HL-60 (cell line): Measurements from ENCODE around the gene RPL10.

Experiments used
- DNase-seq, 2 experiments: peaks; one replicate each; pipeline ENCODE4 v3.0.0-alpha.2; 2010 to 2020; ENCODE audit warnings: low read depth in 1 of 2, low spot score in 1 of 2
- H3K27ac ChIP-seq: fragments of 250-450 bp; sonication (Bioruptor Pico); replicated peaks from 2 replicates; pipeline ENCODE4 v1.5.1; 2020; ENCODE audit warnings: mild to moderate bottlenecking, moderate library complexity
- H3K27me3 ChIP-seq: fragments of 250-450 bp; sonication (Bioruptor Pico); 2 replicates; pipeline ENCODE4 v1.5.1; 2021; ENCODE audit warnings: mild to moderate bottlenecking, moderate library complexity; ENCODE audit not compliant: insufficient read depth, poor library complexity, severe bottlenecking
- H3K4me3 ChIP-seq: replicated peaks from 2 replicates; pipeline ENCODE4 v1.5.1; 2011; ENCODE audit warnings: mild to moderate bottlenecking, control low read depth, low read length; ENCODE audit not compliant: insufficient read depth
- CTCF ChIP-seq: IDR thresholded peaks from one replicate; pipeline ENCODE4 v1.5.1; 2011; ENCODE audit warnings: low read length, control low read depth, inconsistent platforms; ENCODE audit not compliant: insufficient read depth
- GABPA ChIP-seq: IDR thresholded peaks from 2 replicates; pipeline ENCODE4 v1.6.1; 2012; ENCODE audit warnings: low read depth
- POLR2AphosphoS5 ChIP-seq: IDR thresholded peaks from 2 replicates; pipeline ENCODE4 v1.6.1; 2012; ENCODE audit warnings: low read depth
- REST ChIP-seq: IDR thresholded peaks from 2 replicates; pipeline ENCODE4 v1.6.1; 2012; ENCODE audit warnings: low read depth; ENCODE audit not compliant: insufficient replicate concordance
- SPI1 ChIP-seq: IDR thresholded peaks from 2 replicates; pipeline ENCODE4 v1.6.1; 2012; ENCODE audit warnings: low read depth, mild to moderate bottlenecking, borderline replicate concordance

RPL10 gene

DNA sequence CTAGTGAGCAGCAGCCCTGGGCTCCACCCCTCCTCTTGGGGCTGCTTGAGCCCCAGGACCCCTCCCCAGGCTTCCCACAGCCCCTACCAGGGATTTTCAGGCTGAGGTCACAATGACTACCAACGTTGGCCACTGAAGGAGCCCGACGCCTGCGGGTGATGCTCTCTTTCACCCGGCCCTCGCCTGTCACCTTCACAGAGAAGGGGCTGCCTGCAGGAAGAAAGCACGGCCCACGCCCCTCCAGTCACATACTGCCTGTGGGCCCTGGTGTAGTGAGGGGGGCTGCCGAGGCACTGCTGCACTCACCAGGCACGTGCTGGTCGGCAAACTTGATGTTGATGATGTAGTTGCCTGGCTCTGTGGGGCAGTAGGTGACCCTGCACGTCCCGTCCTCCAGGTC, 45.7 kb upstream of the RPL10 start:
- TF ChIP-seq CTCF (no peak), POLR2AphosphoS5 (no peak; the same call in 1 of the 2 replicates), REST (no peak), SPI1 (no peak), GABPA (no peak)
- no peak overlapping the region for H3K4me3 ChIP-seq
- DNase-seq: peak in 1 of 2 experiments; percentile 11
- H3K27ac ChIP-seq: no peak overlapping the region
- no peaks in the 10 kb centered on the region for H3K27me3 ChIP-seq

DNA sequence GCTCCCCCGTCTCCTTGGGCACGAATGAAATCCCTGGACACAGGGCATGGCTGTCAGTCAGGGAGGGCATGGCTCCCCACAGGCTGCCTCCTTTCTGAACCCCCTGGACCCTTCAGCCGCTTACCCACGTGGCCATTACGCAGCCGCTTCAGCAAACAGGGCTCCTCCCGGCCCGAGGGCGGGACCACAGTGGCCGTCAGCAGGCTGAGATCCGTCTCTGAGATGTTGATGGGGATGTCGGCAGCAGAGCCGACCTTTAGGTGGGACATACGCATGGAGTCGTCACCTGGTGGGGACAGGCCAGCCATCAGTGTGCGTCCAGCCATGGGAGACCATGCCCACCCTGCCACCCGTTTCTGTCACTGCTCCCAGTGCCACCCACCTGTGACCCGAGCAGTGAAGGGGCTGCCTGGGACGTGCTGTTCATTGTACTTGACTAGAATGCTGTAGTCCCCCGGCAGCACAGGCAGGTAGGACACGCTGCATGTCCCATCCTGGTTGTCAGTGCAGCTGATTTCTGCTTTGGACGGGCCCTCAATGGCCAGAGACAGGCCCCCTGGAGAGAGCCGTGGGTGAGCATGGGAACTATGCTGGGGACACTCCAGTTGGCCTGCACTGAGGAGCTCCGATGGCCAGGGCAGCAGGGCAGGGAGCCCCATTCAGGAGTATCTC, 44.9 kb upstream of the RPL10 start:
- TF ChIP-seq CTCF (no peak), POLR2AphosphoS5 (peak; percentile 43; the same call in 1 of the 2 replicates), SPI1 (no peak), GABPA (no peak)
- peak in 1 of 2 experiments; percentile 15 for DNase-seq

GRCh38 chrX:154354013-154354412, 44.2 kb upstream of the RPL10 start:
- Histone ChIP-seq H3K27me3 (no peaks in the 10 kb centered on the region), H3K27ac (no peak overlapping the region), H3K4me3 (no peak overlapping the region)
- TF ChIP-seq SPI1 (no peak), REST (no peak), CTCF (no peak), GABPA (no peak), POLR2AphosphoS5 (no peak)
- peak in 1 of 2 experiments; percentile 21 for DNase-seq

More for the DNA sequence above, 44.9 kb upstream of the RPL10 start:
- no peak overlapping the region for H3K4me3 ChIP-seq
- H3K27me3 ChIP-seq: no peaks in the 10 kb centered on the region
- H3K27ac ChIP-seq: no peak overlapping the region
